Endothelial cell (in vitro differentiated cells): ENCODE measurements around the gene CST3. TPM values are rescaled to one million over a fixed set of nuclear protein-coding genes. Genes with fewer than 3 reads are reported as not detected.

Experiments used
- DNase-seq: peaks from one replicate; pipeline ENCODE4 v3.0.0; 2021; ENCODE audit warnings: low spot score
- H3K27ac Mint-ChIP-seq: one replicate; pipeline ENCODE4 v1.8.0; 2021; ENCODE audit warnings: mixed read lengths, inconsistent platforms; ENCODE audit not compliant: unreplicated experiment
- H3K27me3 Mint-ChIP-seq: one replicate; pipeline ENCODE4 v1.8.0; 2021; ENCODE audit warnings: mild to moderate bottlenecking, moderate library complexity, mixed read lengths, inconsistent platforms; ENCODE audit not compliant: unreplicated experiment
- H3K36me3 Mint-ChIP-seq: one replicate; pipeline ENCODE4 v1.8.0; 2021; ENCODE audit warnings: mild to moderate bottlenecking, low read depth, mixed read lengths, inconsistent platforms; ENCODE audit not compliant: unreplicated experiment
- H3K4me1 Mint-ChIP-seq: one replicate; pipeline ENCODE4 v1.8.0; 2021; ENCODE audit warnings: mild to moderate bottlenecking, mixed read lengths, inconsistent platforms; ENCODE audit not compliant: unreplicated experiment
- H3K4me3 Mint-ChIP-seq: one replicate; pipeline ENCODE4 v1.8.0; 2021; ENCODE audit warnings: mild to moderate bottlenecking, mixed read lengths, inconsistent platforms; ENCODE audit not compliant: unreplicated experiment
- H3K9me3 Mint-ChIP-seq: one replicate; pipeline ENCODE4 v1.8.0; 2021; ENCODE audit warnings: mixed read lengths, inconsistent platforms; ENCODE audit not compliant: unreplicated experiment
- total RNA-seq: library from RNA; stranded (reverse); fragmentation: NEBNext Ultra II Directional; extraction: Animal tissue kit (Norgen Biotek cat#: 25700); gene quantifications from one replicate; pipeline ENCODE4 v1.2.1, GENCODE V29; 2021; ENCODE audit not compliant: unreplicated experiment
- TF ChIP-seq, protein P1 (sequence below): fragments of 200-600 bp; sonication (generic); IDR thresholded peaks from one replicate; pipeline ENCODE4 v1.5.0; 2021; ENCODE audit warnings: antibody characterized with exemption; ENCODE audit not compliant: unreplicated experiment

Gene CST3
- total RNA-seq, 1 donor from 2014 or later = 40.6 TPM

DNA sequence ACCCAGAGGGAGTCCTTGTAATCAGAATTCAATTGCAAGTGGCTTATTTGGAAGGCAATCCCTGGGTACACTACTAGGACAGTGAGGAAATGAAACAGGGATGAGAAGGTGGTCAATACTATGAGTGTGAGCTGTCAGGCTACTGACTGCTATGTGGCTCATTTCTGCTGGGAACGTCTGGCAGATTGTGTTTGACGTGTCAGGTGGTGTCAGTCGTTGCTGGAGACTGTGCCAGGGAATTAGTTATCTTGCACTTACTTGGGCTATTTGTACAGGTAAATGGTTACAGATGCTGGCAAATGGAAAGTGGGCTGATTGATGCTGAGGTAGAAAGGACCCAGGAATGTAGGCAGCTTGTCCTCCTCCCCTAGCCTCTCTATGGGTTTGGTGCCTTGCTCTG lies 33.7 kb upstream of the CST3 start:
- Mint-ChIP-seq H3K9me3 (no peaks in the 10 kb centered on the region), H3K4me3 (no peak overlapping the region), H3K27ac (no peak overlapping the region), H3K27me3 (no peaks in the 10 kb centered on the region), H3K4me1 (no peaks in the 10 kb centered on the region), H3K36me3 (no peaks in the 10 kb centered on the region)
- TF ChIP-seq, protein P1, sequence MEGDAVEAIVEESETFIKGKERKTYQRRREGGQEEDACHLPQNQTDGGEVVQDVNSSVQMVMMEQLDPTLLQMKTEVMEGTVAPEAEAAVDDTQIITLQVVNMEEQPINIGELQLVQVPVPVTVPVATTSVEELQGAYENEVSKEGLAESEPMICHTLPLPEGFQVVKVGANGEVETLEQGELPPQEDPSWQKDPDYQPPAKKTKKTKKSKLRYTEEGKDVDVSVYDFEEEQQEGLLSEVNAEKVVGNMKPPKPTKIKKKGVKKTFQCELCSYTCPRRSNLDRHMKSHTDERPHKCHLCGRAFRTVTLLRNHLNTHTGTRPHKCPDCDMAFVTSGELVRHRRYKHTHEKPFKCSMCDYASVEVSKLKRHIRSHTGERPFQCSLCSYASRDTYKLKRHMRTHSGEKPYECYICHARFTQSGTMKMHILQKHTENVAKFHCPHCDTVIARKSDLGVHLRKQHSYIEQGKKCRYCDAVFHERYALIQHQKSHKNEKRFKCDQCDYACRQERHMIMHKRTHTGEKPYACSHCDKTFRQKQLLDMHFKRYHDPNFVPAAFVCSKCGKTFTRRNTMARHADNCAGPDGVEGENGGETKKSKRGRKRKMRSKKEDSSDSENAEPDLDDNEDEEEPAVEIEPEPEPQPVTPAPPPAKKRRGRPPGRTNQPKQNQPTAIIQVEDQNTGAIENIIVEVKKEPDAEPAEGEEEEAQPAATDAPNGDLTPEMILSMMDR = no peak
- DNase-seq = no peak

GRCh38 chr20:23670361-23670760 lies 32.6 kb upstream of the CST3 start:
- Mint-ChIP-seq H3K4me3 (no peak overlapping the region), H3K27ac (no peak overlapping the region), H3K9me3 (no peaks in the 10 kb centered on the region), H3K4me1 (no peaks in the 10 kb centered on the region), H3K36me3 (no peaks in the 10 kb centered on the region), H3K27me3 (no peaks in the 10 kb centered on the region)
- TF ChIP-seq, protein P1 = no peak
- no peak for DNase-seq

GRCh38 chr20:23669866-23670265 lies 32.1 kb upstream of the CST3 start:
- H3K36me3 Mint-ChIP-seq = no peaks in the 10 kb centered on the region
- TF ChIP-seq, protein P1 = no peak
- no peaks in the 10 kb centered on the region for H3K27me3 Mint-ChIP-seq
- DNase-seq = no peak
- no peaks in the 10 kb centered on the region for H3K4me1 Mint-ChIP-seq
- no peaks in the 10 kb centered on the region for H3K9me3 Mint-ChIP-seq
- H3K4me3 Mint-ChIP-seq = no peak overlapping the region
- H3K27ac Mint-ChIP-seq = no peak overlapping the region

DNA sequence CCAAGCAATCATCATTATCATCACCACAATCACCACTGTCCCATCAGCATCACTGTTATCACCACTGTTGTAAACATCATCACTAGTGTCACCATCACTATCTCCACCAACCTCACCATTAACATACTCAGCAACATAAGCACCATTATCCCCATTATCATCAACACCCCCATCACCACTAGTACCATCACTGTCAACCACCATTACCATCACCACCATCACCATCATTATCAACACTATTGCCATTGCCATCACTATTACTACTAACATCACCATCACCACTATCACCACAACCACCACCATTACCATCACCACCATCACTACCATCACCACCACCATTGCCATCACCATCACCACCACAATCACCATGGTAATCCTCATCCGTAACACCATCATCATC lies 31.6 kb upstream of the CST3 start:
- Mint-ChIP-seq H3K4me1 (no peaks in the 10 kb centered on the region), H3K27me3 (no peaks in the 10 kb centered on the region), H3K36me3 (no peaks in the 10 kb centered on the region), H3K4me3 (no peak overlapping the region), H3K27ac (no peak overlapping the region), H3K9me3 (no peaks in the 10 kb centered on the region)
- TF ChIP-seq, protein P1 = no peak
- no peak for DNase-seq

- TF ChIP-seq, protein P1 = peak; percentile 89
- Mint-ChIP-seq H3K9me3 (no peaks in the 10 kb centered on the region), H3K36me3 (no peaks in the 10 kb centered on the region), H3K27me3 (no peaks in the 10 kb centered on the region), H3K4me1 (no peaks in the 10 kb centered on the region), H3K4me3 (no peak overlapping the region), H3K27ac (no peak overlapping the region)
- DNase-seq = peak; percentile 69
These were observed 30.8 kb upstream of the CST3 start for GRCh38 chr20:23668477-23668951.
